PC-3 (cell line): Measurements from ENCODE around the gene PMEPA1. TPM values are rescaled to one million over a fixed set of nuclear protein-coding genes. Genes with fewer than 3 reads are reported as not detected.

Source experiments
- ATAC-seq: fragments of 200-7000 bp; cut with Tn5 transposase; 2 replicates; pipeline ENCODE4 v1.9.1; 2020; ENCODE audit warnings: mild to moderate bottlenecking, moderate library complexity
- BruUV-seq: library from RNA; stranded (reverse); fragments of 400-500 nt; replicated peaks from 2 replicates; lab custom pipeline; 2021; lab: Mats Ljungman, UMichigan
- CTCF ChIA-PET: fragments of 300-600 bp; sonication (Branson Sonifier 250); formaldehyde crosslinking; loops from one replicate; lab custom pipeline; 2022; ENCODE audit warnings: antibody characterized with exemption; lab: Charles Lee
- POLR2A ChIA-PET: fragments of 300-600 bp; sonication (Branson Sonifier 250); formaldehyde crosslinking; loops from one replicate; lab custom pipeline; 2022; ENCODE audit warnings: antibody characterized with exemption; ENCODE audit not compliant: unreplicated experiment; lab: Charles Lee
- DNase-seq: peaks from one replicate; pipeline ENCODE4 v3.0.0-alpha.2; 2015
- H2AFZ ChIP-seq: fragments of 300-600 bp; sonication (generic); 2 replicates; pipeline ENCODE4 v1.6.0; 2016; ENCODE audit warnings: antibody characterized with exemption, low read length
- H3F3A ChIP-seq: fragments of 300-600 bp; sonication (generic); one replicate; pipeline ENCODE4 v1.6.0; 2017; ENCODE audit warnings: antibody characterized with exemption, low read length, control low read depth, mild to moderate bottlenecking; ENCODE audit not compliant: unreplicated experiment
- H3K27ac ChIP-seq: fragments of 300-600 bp; sonication (generic); 2 replicates; pipeline ENCODE4 v1.5.1; 2016; ENCODE audit warnings: mild to moderate bottlenecking, low read length
- H3K27me3 ChIP-seq: fragments of 300-600 bp; sonication (generic); 2 replicates; pipeline ENCODE4 v1.6.1; 2016; ENCODE audit warnings: low read length, mixed read lengths
- H3K36me3 ChIP-seq: fragments of 300-600 bp; sonication (generic); 2 replicates; pipeline ENCODE4 v1.6.1; 2016; ENCODE audit warnings: low read depth, mixed run types, low read length, mixed read lengths
- H3K4me1 ChIP-seq: fragments of 300-600 bp; sonication (generic); 2 replicates; pipeline ENCODE4 v1.5.1; 2016; ENCODE audit warnings: low read length; ENCODE audit not compliant: insufficient read depth
- H3K4me2 ChIP-seq: fragments of 300-600 bp; sonication (generic); 2 replicates; pipeline ENCODE4 v1.6.0; 2016; ENCODE audit warnings: low read length
- H3K4me3 ChIP-seq: fragments of 300-600 bp; sonication (generic); 2 replicates; pipeline ENCODE4 v1.5.1; 2016; ENCODE audit warnings: mild to moderate bottlenecking, low read length, mixed read lengths
- H3K79me2 ChIP-seq: fragments of 300-600 bp; sonication (generic); 2 replicates; pipeline ENCODE4 v1.6.1; 2017; ENCODE audit warnings: low read length, mixed read lengths
- H3K9ac ChIP-seq: fragments of 300-600 bp; sonication (generic); 2 replicates; pipeline ENCODE4 v1.6.0; 2016; ENCODE audit warnings: mild to moderate bottlenecking, low read length
- H3K9me2 ChIP-seq: fragments of 300-600 bp; sonication (generic); replicated peaks from 2 replicates; pipeline ENCODE4 v1.6.1; 2016; ENCODE audit warnings: mixed run types, low read length, mixed read lengths
- H3K9me3 ChIP-seq: fragments of 300-600 bp; sonication (generic); 2 replicates; pipeline ENCODE4 v1.6.1; 2016; ENCODE audit warnings: low read length, mixed read lengths
- H4K20me1 ChIP-seq: fragments of 300-600 bp; sonication (generic); 2 replicates; pipeline ENCODE4 v1.6.1; 2016; ENCODE audit warnings: low read length, mixed read lengths
- CTCF ChIP-seq: fragments of 300-600 bp; sonication (generic); conservative IDR thresholded peaks from 2 replicates; pipeline ENCODE4 v1.5.1; 2017; ENCODE audit warnings: antibody characterized with exemption, low read depth, mild to moderate bottlenecking, low read length
- EZH2 ChIP-seq: fragments of 300-600 bp; sonication (generic); IDR thresholded peaks from one replicate; pipeline ENCODE4 v1.6.1; 2017; ENCODE audit warnings: antibody characterized with exemption, mild to moderate bottlenecking, low read length; ENCODE audit not compliant: unreplicated experiment
- EZH2phosphoT487 ChIP-seq: fragments of 300-600 bp; sonication (generic); IDR thresholded peaks from 2 replicates; pipeline ENCODE4 v1.6.1; 2018; ENCODE audit warnings: mild to moderate bottlenecking, antibody characterized with exemption, low read length, borderline replicate concordance
- intact Hi-C: fragments of 100-400 bp; cut with micrococcal nuclease; formaldehyde crosslinking; loops from 2 replicates; pipeline ENCODE4 v1.9.0; 2023
- total RNA-seq: library from RNA; depleted of rRNA; stranded (reverse); fragments of >200 nt; gene quantifications from 2 replicates; pipeline ENCODE4 v1.2.3, GENCODE V29; 2014

PMEPA1 gene
- total RNA-seq, 1 experiment from 2014 or later: 21.9 TPM

GRCh38 chr20:57754190-57754589, 44.4 kb upstream of the PMEPA1 start:
- no peak overlapping the region for H3K4me3 ChIP-seq
- ChIA-PET CTCF (no interaction called here), POLR2A (no interaction called here)
- H3K4me2 ChIP-seq: no peak overlapping the region
- no peak overlapping the region for H3K9ac ChIP-seq
- no peak overlapping the region for H2AFZ ChIP-seq
- no peaks in the 10 kb centered on the region for H3F3A ChIP-seq
- H3K9me2 ChIP-seq: no peaks in the 10 kb centered on the region
- no peak for ATAC-seq
- H3K4me1 ChIP-seq: peaks cover 3% of the 10 kb centered on the region
- intact Hi-C loops: no loop called here
- TF ChIP-seq EZH2phosphoT487 (no peak), EZH2 (no peak), CTCF (no peak)
- H3K9me3 ChIP-seq: no peaks in the 10 kb centered on the region
- no peaks in the 10 kb centered on the region for H3K79me2 ChIP-seq
- no TSS peak for BruUV-seq
- no peak overlapping the region for H3K27ac ChIP-seq
- no peak for DNase-seq
- no peaks in the 10 kb centered on the region for H4K20me1 ChIP-seq
- no peaks in the 10 kb centered on the region for H3K36me3 ChIP-seq
- no peaks in the 10 kb centered on the region for H3K27me3 ChIP-seq

GRCh38 chr20:57753332-57754164, 43.7 kb upstream of the PMEPA1 start:
- no peaks in the 10 kb centered on the region for H3K27me3 ChIP-seq
- no peaks in the 10 kb centered on the region for H3F3A ChIP-seq
- H3K9me3 ChIP-seq: no peaks in the 10 kb centered on the region
- intact Hi-C loops: no loop called here
- POLR2A ChIA-PET: no interaction called here
- H3K9ac ChIP-seq: no peak overlapping the region
- H3K27ac ChIP-seq: no peak overlapping the region
- CTCF ChIA-PET: no interaction called here
- no peaks in the 10 kb centered on the region for H3K9me2 ChIP-seq
- no peak overlapping the region for H3K4me3 ChIP-seq
- no peaks in the 10 kb centered on the region for H3K79me2 ChIP-seq
- no peaks in the 10 kb centered on the region for H4K20me1 ChIP-seq
- DNase-seq: no peak
- H2AFZ ChIP-seq: no peak overlapping the region
- no peak for TF ChIP-seq EZH2phosphoT487
- no peak for TF ChIP-seq CTCF
- no peak for TF ChIP-seq EZH2
- ATAC-seq: no peak
- H3K4me1 ChIP-seq: peaks cover 8% of the 10 kb centered on the region
- no peak overlapping the region for H3K4me2 ChIP-seq
- H3K36me3 ChIP-seq: no peaks in the 10 kb centered on the region
- no TSS peak for BruUV-seq

- Histone ChIP-seq H3F3A (no peaks in the 10 kb centered on the region), H3K9me2 (no peaks in the 10 kb centered on the region), H3K4me1 (peaks cover 18% of the 10 kb centered on the region), H3K9ac (no peak overlapping the region), H3K4me3 (no peak overlapping the region), H3K36me3 (no peaks in the 10 kb centered on the region), H3K27ac (no peak overlapping the region), H3K79me2 (no peaks in the 10 kb centered on the region), H3K27me3 (no peaks in the 10 kb centered on the region), H2AFZ (no peak overlapping the region), H3K9me3 (no peaks in the 10 kb centered on the region), H3K4me2 (no peak overlapping the region), H4K20me1 (no peaks in the 10 kb centered on the region)
- no TSS peak for BruUV-seq
- POLR2A ChIA-PET: no interaction called here
- intact Hi-C loops: no loop called here
- no peak for ATAC-seq
- CTCF ChIA-PET: no interaction called here
- TF ChIP-seq CTCF: no peak
- TF ChIP-seq EZH2: no peak
- TF ChIP-seq EZH2phosphoT487: no peak
- no peak for DNase-seq
Observed at GRCh38 chr20:57751411-57751810, 41.6 kb upstream of the PMEPA1 start.
